Measurements from ENCODE around the gene TRMT1L.

TRMT1L gene

DNA sequence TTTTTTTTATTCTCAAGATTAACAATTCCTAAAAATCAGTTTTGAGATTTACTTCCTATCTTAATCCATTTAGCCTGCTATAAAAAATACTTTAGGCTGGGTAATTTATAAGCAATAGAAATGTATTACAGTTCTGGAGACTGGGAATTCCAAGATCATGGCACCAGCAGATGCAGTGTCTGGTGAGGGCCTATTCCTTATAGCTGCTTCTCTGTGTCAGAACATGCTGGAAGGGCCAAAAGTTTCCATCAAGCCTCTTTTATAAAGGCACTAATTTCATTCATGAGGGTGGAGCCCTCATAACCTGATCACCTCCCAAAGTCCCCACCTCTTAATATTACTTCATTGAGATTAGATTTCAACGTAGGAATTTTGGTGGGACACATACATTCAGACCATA, 69.7 kb downstream of the TRMT1L start:
- H3K9me3 ChIP-seq, result no peaks in the 10 kb centered on the region
- no peak overlapping the region for H3K4me3 ChIP-seq (ENCODE audit: low read depth, low read length)
- no peak for DNase-seq
- H3K4me1 ChIP-seq, result no peaks in the 10 kb centered on the region
- TF ChIP-seq, protein P1, sequence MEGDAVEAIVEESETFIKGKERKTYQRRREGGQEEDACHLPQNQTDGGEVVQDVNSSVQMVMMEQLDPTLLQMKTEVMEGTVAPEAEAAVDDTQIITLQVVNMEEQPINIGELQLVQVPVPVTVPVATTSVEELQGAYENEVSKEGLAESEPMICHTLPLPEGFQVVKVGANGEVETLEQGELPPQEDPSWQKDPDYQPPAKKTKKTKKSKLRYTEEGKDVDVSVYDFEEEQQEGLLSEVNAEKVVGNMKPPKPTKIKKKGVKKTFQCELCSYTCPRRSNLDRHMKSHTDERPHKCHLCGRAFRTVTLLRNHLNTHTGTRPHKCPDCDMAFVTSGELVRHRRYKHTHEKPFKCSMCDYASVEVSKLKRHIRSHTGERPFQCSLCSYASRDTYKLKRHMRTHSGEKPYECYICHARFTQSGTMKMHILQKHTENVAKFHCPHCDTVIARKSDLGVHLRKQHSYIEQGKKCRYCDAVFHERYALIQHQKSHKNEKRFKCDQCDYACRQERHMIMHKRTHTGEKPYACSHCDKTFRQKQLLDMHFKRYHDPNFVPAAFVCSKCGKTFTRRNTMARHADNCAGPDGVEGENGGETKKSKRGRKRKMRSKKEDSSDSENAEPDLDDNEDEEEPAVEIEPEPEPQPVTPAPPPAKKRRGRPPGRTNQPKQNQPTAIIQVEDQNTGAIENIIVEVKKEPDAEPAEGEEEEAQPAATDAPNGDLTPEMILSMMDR (IDR thresholded peaks at IDR 0.05; ENCODE audit: low read depth, low read length), result no peak
- H3K36me3 ChIP-seq, result peaks cover 9% of the 10 kb centered on the region
- no peaks in the 10 kb centered on the region for H3K27me3 ChIP-seq

DNA sequence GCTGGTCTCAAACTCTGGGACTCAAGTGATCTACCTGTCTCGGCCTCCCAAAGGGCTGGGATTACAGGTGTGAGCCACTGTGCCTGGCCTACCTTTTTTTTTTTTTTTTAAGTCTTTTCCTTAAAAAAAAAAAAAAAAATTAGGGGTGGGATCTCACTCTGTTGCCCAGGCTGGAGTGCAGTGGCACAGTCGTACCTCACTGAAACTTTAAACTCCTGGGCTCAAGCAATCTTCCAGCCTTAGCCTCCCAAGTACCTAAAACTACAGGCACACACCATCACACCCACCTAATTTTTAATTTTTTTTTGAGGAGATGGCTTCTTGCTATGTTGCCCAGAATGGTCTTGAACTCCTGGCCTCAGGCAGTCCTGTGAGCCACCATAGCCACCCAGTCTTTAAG, 72.9 kb downstream of the TRMT1L start:
- H3K9me3 ChIP-seq, result no peaks in the 10 kb centered on the region
- H3K27me3 ChIP-seq, result no peaks in the 10 kb centered on the region
- TF ChIP-seq, protein P1 (IDR thresholded peaks at IDR 0.05; ENCODE audit: low read depth, low read length), result no peak
- H3K36me3 ChIP-seq, result peaks cover 3% of the 10 kb centered on the region; the same call in 1 of the 2 replicates
- peaks cover 4% of the 10 kb centered on the region; the same call in 1 of the 2 replicates for H3K4me1 ChIP-seq
- no peak for DNase-seq
- H3K4me3 ChIP-seq (ENCODE audit: low read depth, low read length), result no peak overlapping the region

DNA sequence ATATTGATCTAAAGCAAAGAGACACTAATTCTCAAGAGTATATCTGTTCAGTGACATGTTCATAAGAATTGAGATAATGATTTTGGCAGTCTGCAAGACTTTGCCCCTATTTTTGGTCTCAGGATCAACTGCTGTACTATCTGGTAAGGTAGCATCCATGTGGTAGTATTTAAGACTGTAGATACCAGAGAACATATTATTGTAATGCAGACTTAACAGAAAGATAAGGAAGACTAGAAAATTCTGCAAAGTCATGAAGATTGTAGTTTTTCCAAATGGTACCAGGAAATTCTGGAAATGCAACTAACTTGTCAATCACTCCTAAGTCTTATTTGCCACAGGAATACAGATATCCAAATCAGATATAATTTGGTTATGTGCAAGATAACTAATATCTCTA, 76.3 kb downstream of the TRMT1L start:
- Histone ChIP-seq H3K27me3 (no peaks in the 10 kb centered on the region), H3K4me3 (ENCODE audit: low read depth, low read length) (no peak overlapping the region), H3K9me3 (no peaks in the 10 kb centered on the region), H3K4me1 (peaks cover 4% of the 10 kb centered on the region; the same call in 1 of the 2 replicates), H3K36me3 (no peaks in the 10 kb centered on the region)
- DNase-seq, result no peak
- TF ChIP-seq, protein P1 (IDR thresholded peaks at IDR 0.05; ENCODE audit: low read depth, low read length), result no peak

DNA sequence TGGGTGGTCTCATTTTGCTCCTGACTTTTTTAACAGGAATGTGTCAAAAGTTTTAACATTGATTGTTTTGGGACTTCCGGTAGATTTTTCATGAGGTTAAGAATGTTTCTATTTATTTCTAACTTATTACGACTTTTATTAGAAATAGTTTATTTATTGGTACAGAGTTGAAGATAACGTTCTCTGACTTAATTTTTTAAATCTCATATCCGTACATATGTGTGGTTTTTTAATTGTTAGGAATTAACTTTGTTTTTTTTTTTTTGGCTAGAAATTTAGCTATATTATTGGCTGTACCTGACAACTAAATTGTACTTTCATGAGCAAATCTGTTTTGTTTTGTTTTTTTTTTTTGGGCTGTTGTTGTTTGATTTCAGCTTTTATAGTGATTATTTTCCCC, 79.4 kb downstream of the TRMT1L start:
- DNase-seq, result no peak
- H3K36me3 ChIP-seq, result no peaks in the 10 kb centered on the region
- H3K9me3 ChIP-seq, result no peaks in the 10 kb centered on the region
- H3K27me3 ChIP-seq, result no peaks in the 10 kb centered on the region
- H3K4me3 ChIP-seq (ENCODE audit: low read depth, low read length), result no peak overlapping the region
- peaks cover 4% of the 10 kb centered on the region; the same call in 1 of the 2 replicates for H3K4me1 ChIP-seq
- TF ChIP-seq, protein P1 (IDR thresholded peaks at IDR 0.05; ENCODE audit: low read depth, low read length), result no peak

DNA sequence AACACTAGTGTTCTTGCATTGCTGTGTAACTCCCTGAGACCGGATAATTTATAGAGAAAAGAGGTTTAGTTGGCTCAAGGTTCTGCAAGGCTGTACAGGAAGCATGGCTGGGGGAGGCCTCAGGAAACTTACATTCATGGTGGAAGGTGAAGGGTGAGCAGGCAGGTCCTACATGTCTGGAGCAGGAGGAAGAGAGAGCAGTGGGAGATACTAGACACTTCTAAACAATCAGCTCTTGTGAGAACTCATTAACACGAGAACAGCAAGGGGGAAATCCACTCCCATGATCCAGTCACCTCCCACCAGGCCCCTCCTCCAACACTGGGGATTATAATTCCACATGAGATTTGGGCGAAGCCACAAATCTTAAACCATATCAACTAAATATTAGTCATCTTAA, 81.3 kb downstream of the TRMT1L start:
- TF ChIP-seq, protein P1 (IDR thresholded peaks at IDR 0.05; ENCODE audit: low read depth, low read length), result no peak
- no peaks in the 10 kb centered on the region for H3K36me3 ChIP-seq

DNA sequence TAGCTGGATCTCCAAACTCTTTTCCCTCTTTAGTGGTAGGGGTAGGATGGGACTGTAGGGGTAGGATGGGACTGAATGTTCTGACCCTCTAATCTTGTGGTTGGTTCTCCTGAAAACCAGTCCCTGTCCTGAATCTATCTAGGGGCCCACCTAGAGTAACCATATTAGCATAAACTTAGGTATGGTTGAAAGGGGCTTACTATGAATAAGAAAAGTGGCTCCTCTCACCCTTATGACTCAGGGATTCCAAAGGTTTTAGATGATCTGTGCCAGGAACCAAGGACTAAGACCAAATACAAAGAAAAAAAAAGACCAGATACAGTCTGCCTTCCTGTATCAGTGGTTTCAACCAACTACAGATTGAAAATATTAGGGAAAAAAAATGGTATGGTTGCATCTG, 82.4 kb downstream of the TRMT1L start:
- Histone ChIP-seq H3K36me3 (no peaks in the 10 kb centered on the region), H3K4me1 (no peaks in the 10 kb centered on the region), H3K9me3 (no peaks in the 10 kb centered on the region), H3K27me3 (no peaks in the 10 kb centered on the region), H3K4me3 (ENCODE audit: low read depth, low read length) (no peak overlapping the region)
- DNase-seq, result no peak
- TF ChIP-seq, protein P1 (IDR thresholded peaks at IDR 0.05; ENCODE audit: low read depth, low read length), result no peak

More for the DNA sequence above, 81.3 kb downstream of the TRMT1L start:
- Histone ChIP-seq H3K27me3 (no peaks in the 10 kb centered on the region), H3K4me3 (ENCODE audit: low read depth, low read length) (no peak overlapping the region), H3K4me1 (peaks cover 4% of the 10 kb centered on the region; the same call in 1 of the 2 replicates), H3K9me3 (no peaks in the 10 kb centered on the region)
- no peak for DNase-seq
